Measurements from ENCODE around the gene PALM2AKAP2.

PALM2AKAP2 gene

GRCh38 chr9:109779711-109780452 lies at the start of gene PALM2AKAP2:
Gene PALM2AKAP2 (plus strand): TSS chr9:109780198. CDS start chr9:109780489, 291 bp downstream.
- Histone ChIP-seq H3K27me3 (ENCODE audit: control insufficient read depth in 2 of 2, insufficient read depth in 2 of 2, low read length in 2 of 2) (peaks cover 0 to 6% of the 10 kb centered on the region in 2 donors), H3K4me1 (ENCODE audit: control insufficient read depth in 2 of 2, insufficient read depth in 2 of 2, low read length in 2 of 2) (no peaks in the 10 kb centered on the region), H3K9ac (ENCODE audit: low read depth in 1 of 2, low read length in 2 of 2) (peak within 1 kb of the TSS; percentile 6 to 47), H3K9me3 (ENCODE audit: control insufficient read depth in 2 of 2, low read length in 2 of 2) (no peaks in the 10 kb centered on the region), H3K27ac (ENCODE audit: low read depth in 2 of 2, low read length in 2 of 2) (no peak within 1 kb of the TSS), H3K4me3 (ENCODE audit: low read length in 2 of 2) (peak within 1 kb of the TSS; percentile 58 to 68), H3K36me3 (ENCODE audit: control insufficient read depth in 2 of 2, insufficient read depth in 2 of 2, low read length in 2 of 2) (no peaks in the 10 kb centered on the region)

DNA sequence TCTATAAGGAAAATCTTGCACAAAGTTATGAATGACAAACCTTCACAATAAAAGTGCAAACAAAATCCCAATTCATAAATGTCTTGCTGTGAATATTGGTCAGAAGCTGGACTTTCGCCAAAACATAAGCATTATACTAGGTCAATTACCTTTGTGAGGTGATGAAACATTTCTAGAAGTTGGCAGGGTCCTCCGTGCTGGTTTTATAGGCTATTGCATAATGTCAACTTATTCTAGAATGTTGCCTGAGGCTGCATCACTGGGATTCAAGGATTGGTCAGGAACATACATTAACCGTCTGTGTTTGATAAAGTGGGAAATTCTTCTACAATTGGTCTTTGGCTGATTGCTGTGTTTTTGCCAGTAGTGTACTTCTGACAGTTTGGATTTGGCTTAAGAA lies 49.8 kb upstream of the PALM2AKAP2 start:
- Histone ChIP-seq H3K9me3 (ENCODE audit: control insufficient read depth in 2 of 2, low read length in 2 of 2) (no peaks in the 10 kb centered on the region), H3K27ac (ENCODE audit: low read depth in 2 of 2, low read length in 2 of 2) (no peak overlapping the region), H3K4me1 (ENCODE audit: control insufficient read depth in 2 of 2, insufficient read depth in 2 of 2, low read length in 2 of 2) (peaks cover 0 to 4% of the 10 kb centered on the region in 2 donors), H3K9ac (ENCODE audit: low read depth in 1 of 2, low read length in 2 of 2) (no peak overlapping the region), H3K36me3 (ENCODE audit: control insufficient read depth in 2 of 2, insufficient read depth in 2 of 2, low read length in 2 of 2) (no peaks in the 10 kb centered on the region), H3K4me3 (ENCODE audit: low read length in 2 of 2) (no peak overlapping the region), H3K27me3 (ENCODE audit: control insufficient read depth in 2 of 2, insufficient read depth in 2 of 2, low read length in 2 of 2) (no peaks in the 10 kb centered on the region)

- Histone ChIP-seq H3K36me3 (ENCODE audit: control insufficient read depth in 2 of 2, insufficient read depth in 2 of 2, low read length in 2 of 2) (no peaks in the 10 kb centered on the region), H3K4me1 (ENCODE audit: control insufficient read depth in 2 of 2, insufficient read depth in 2 of 2, low read length in 2 of 2) (peaks cover 0 to 4% of the 10 kb centered on the region in 2 donors), H3K9ac (ENCODE audit: low read depth in 1 of 2, low read length in 2 of 2) (no peak overlapping the region), H3K27me3 (ENCODE audit: control insufficient read depth in 2 of 2, insufficient read depth in 2 of 2, low read length in 2 of 2) (no peaks in the 10 kb centered on the region), H3K4me3 (ENCODE audit: low read length in 2 of 2) (no peak overlapping the region), H3K27ac (ENCODE audit: low read depth in 2 of 2, low read length in 2 of 2) (no peak overlapping the region), H3K9me3 (ENCODE audit: control insufficient read depth in 2 of 2, low read length in 2 of 2) (no peaks in the 10 kb centered on the region)
These were observed 46.3 kb upstream of the PALM2AKAP2 start for GRCh38 chr9:109733690-109734089.

GRCh38 chr9:109734814-109735213 lies 45.2 kb upstream of the PALM2AKAP2 start:
- Histone ChIP-seq H3K9me3 (ENCODE audit: control insufficient read depth in 2 of 2, low read length in 2 of 2) (no peaks in the 10 kb centered on the region), H3K4me3 (ENCODE audit: low read length in 2 of 2) (no peak overlapping the region), H3K4me1 (ENCODE audit: control insufficient read depth in 2 of 2, insufficient read depth in 2 of 2, low read length in 2 of 2) (peaks cover 0 to 3% of the 10 kb centered on the region in 2 donors), H3K27ac (ENCODE audit: low read depth in 2 of 2, low read length in 2 of 2) (no peak overlapping the region), H3K9ac (ENCODE audit: low read depth in 1 of 2, low read length in 2 of 2) (no peak overlapping the region), H3K36me3 (ENCODE audit: control insufficient read depth in 2 of 2, insufficient read depth in 2 of 2, low read length in 2 of 2) (no peaks in the 10 kb centered on the region), H3K27me3 (ENCODE audit: control insufficient read depth in 2 of 2, insufficient read depth in 2 of 2, low read length in 2 of 2) (no peaks in the 10 kb centered on the region)

DNA sequence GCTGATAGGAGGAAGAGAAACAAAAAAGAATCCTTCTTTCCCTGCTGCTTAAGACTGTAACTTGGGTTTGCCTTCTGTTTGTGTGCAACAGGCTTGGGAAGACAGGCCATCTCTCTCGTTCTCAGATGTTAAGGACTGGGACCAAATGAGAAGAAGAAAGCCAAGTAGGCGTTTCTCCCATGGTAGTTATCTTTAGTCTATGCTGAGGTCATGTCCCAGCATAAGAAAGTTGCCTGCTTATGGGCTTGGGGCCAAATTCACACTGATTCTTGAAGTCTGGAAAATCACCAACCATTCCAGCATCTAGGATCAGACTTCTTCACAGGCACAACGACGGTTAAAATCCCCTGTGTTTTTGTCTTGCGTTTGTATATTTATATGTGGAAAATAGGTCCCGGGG lies 44.2 kb upstream of the PALM2AKAP2 start:
- Histone ChIP-seq H3K36me3 (ENCODE audit: control insufficient read depth in 2 of 2, insufficient read depth in 2 of 2, low read length in 2 of 2) (no peaks in the 10 kb centered on the region), H3K27me3 (ENCODE audit: control insufficient read depth in 2 of 2, insufficient read depth in 2 of 2, low read length in 2 of 2) (no peaks in the 10 kb centered on the region), H3K27ac (ENCODE audit: low read depth in 2 of 2, low read length in 2 of 2) (no peak overlapping the region), H3K4me1 (ENCODE audit: control insufficient read depth in 2 of 2, insufficient read depth in 2 of 2, low read length in 2 of 2) (no peaks in the 10 kb centered on the region), H3K9ac (ENCODE audit: low read depth in 1 of 2, low read length in 2 of 2) (no peak overlapping the region), H3K4me3 (ENCODE audit: low read length in 2 of 2) (no peak overlapping the region), H3K9me3 (ENCODE audit: control insufficient read depth in 2 of 2, low read length in 2 of 2) (no peaks in the 10 kb centered on the region)

DNA sequence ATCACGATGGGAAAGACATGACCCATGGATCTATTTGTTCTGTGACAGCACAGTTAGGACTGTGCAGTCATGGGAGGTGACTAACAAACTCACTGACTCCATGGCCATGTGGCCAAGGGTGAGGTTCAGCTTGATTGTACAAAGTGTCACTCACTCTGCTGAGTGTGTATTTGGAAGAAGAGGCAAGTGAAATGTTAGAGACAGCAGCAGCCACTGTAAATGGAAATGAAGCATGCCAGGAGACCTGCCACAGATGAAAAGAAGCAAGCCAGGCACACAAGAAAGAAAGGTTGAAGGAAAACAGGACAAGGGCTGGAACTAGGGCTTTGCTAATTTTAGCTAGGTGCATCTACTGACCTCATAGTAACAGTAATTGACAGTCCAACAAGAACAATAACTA lies 42.7 kb upstream of the PALM2AKAP2 start:
- Histone ChIP-seq H3K9me3 (ENCODE audit: control insufficient read depth in 2 of 2, low read length in 2 of 2) (no peaks in the 10 kb centered on the region), H3K27me3 (ENCODE audit: control insufficient read depth in 2 of 2, insufficient read depth in 2 of 2, low read length in 2 of 2) (no peaks in the 10 kb centered on the region), H3K9ac (ENCODE audit: low read depth in 1 of 2, low read length in 2 of 2) (no peak overlapping the region), H3K27ac (ENCODE audit: low read depth in 2 of 2, low read length in 2 of 2) (no peak overlapping the region), H3K36me3 (ENCODE audit: control insufficient read depth in 2 of 2, insufficient read depth in 2 of 2, low read length in 2 of 2) (no peaks in the 10 kb centered on the region), H3K4me3 (ENCODE audit: low read length in 2 of 2) (no peak overlapping the region), H3K4me1 (ENCODE audit: control insufficient read depth in 2 of 2, insufficient read depth in 2 of 2, low read length in 2 of 2) (no peaks in the 10 kb centered on the region)

DNA sequence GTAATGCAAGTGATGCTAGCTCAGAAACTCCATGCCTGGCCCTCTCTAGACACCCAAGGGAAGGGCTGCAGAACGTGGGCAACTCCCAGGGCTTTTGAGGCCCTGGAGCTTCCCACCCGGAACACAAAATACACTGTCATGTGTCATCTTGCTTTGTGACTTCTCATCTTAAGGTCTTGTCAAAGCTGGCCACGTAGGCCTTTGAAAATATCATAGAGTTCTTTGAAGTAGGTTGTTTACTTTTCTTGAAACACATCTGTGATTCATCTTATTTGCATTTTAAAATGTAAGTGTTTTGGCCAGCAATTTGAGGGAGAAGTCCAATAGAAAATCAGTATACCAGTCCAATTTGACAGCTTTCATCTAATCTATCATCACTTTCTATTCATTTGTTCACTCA lies 40.2 kb upstream of the PALM2AKAP2 start:
- Histone ChIP-seq H3K36me3 (ENCODE audit: control insufficient read depth in 2 of 2, insufficient read depth in 2 of 2, low read length in 2 of 2) (no peaks in the 10 kb centered on the region), H3K27me3 (ENCODE audit: control insufficient read depth in 2 of 2, insufficient read depth in 2 of 2, low read length in 2 of 2) (no peaks in the 10 kb centered on the region), H3K4me1 (ENCODE audit: control insufficient read depth in 2 of 2, insufficient read depth in 2 of 2, low read length in 2 of 2) (no peaks in the 10 kb centered on the region), H3K4me3 (ENCODE audit: low read length in 2 of 2) (no peak overlapping the region), H3K9ac (ENCODE audit: low read depth in 1 of 2, low read length in 2 of 2) (no peak overlapping the region), H3K27ac (ENCODE audit: low read depth in 2 of 2, low read length in 2 of 2) (no peak overlapping the region), H3K9me3 (ENCODE audit: control insufficient read depth in 2 of 2, low read length in 2 of 2) (no peaks in the 10 kb centered on the region)

DNA sequence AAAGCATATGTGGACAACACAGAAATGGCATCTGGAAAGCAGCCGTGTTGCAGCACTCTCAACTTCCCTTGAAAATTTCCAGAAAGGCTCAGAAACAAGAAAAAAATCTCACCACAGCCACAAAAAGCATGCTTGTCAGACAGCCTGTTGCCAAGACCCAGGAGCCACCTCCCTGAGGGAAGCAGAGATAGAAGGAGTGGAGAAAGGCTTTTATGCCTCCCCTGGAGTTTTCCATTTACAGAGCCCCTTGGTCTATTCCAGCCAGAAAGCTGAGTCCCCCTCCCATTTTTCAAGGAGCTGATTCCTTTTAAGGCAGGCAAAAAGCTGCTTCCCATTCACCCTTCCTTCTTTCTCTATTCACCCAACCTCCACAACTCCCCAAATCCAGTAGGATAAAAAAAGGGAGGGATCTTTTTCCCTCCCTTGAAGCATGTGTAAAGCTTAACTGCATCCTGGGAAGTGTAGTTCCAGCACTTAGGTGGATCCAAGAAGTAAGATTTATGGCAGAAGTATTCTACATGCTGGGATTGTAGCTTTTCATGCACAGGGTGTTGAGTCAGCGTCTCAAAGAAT lies 37.1 kb upstream of the PALM2AKAP2 start:
- Histone ChIP-seq H3K27me3 (ENCODE audit: control insufficient read depth in 2 of 2, insufficient read depth in 2 of 2, low read length in 2 of 2) (no peaks in the 10 kb centered on the region), H3K4me3 (ENCODE audit: low read length in 2 of 2) (no peak overlapping the region), H3K4me1 (ENCODE audit: control insufficient read depth in 2 of 2, insufficient read depth in 2 of 2, low read length in 2 of 2) (peaks cover 0 to 9% of the 10 kb centered on the region in 2 donors), H3K9ac (ENCODE audit: low read depth in 1 of 2, low read length in 2 of 2) (no peak overlapping the region), H3K36me3 (ENCODE audit: control insufficient read depth in 2 of 2, insufficient read depth in 2 of 2, low read length in 2 of 2) (no peaks in the 10 kb centered on the region), H3K27ac (ENCODE audit: low read depth in 2 of 2, low read length in 2 of 2) (no peak overlapping the region), H3K9me3 (ENCODE audit: control insufficient read depth in 2 of 2, low read length in 2 of 2) (no peaks in the 10 kb centered on the region)

DNA sequence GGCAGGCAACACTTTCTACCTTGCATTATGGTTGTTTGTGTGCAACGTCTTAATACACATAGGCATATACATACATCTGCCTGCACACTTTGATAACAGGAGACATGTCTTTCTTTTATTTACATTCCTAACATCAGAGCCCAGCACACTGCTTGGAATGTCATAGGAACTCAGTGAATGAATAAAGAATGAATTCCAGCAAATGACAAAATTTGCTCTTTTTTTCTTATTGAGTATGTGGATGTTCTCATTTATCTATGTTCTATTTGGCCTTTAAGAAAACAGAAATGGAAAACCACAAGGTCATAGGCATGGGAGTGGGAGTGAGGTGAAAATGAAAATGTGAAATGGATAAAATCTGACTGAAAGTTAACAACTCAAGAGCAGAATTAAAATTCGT lies 36.3 kb upstream of the PALM2AKAP2 start:
- H3K27me3 ChIP-seq (ENCODE audit: control insufficient read depth in 2 of 2, insufficient read depth in 2 of 2, low read length in 2 of 2), result no peaks in the 10 kb centered on the region
- no peaks in the 10 kb centered on the region for H3K9me3 ChIP-seq (ENCODE audit: control insufficient read depth in 2 of 2, low read length in 2 of 2)
- peaks cover 0 to 9% of the 10 kb centered on the region in 2 donors for H3K4me1 ChIP-seq (ENCODE audit: control insufficient read depth in 2 of 2, insufficient read depth in 2 of 2, low read length in 2 of 2)
- no peak overlapping the region for H3K27ac ChIP-seq (ENCODE audit: low read depth in 2 of 2, low read length in 2 of 2)
- no peak overlapping the region for H3K9ac ChIP-seq (ENCODE audit: low read depth in 1 of 2, low read length in 2 of 2)
- H3K4me3 ChIP-seq (ENCODE audit: low read length in 2 of 2), result no peak overlapping the region
- H3K36me3 ChIP-seq (ENCODE audit: control insufficient read depth in 2 of 2, insufficient read depth in 2 of 2, low read length in 2 of 2), result no peaks in the 10 kb centered on the region

GRCh38 chr9:109745335-109746283 lies 34.4 kb upstream of the PALM2AKAP2 start:
- Histone ChIP-seq H3K27me3 (ENCODE audit: control insufficient read depth in 2 of 2, insufficient read depth in 2 of 2, low read length in 2 of 2) (no peaks in the 10 kb centered on the region), H3K36me3 (ENCODE audit: control insufficient read depth in 2 of 2, insufficient read depth in 2 of 2, low read length in 2 of 2) (no peaks in the 10 kb centered on the region), H3K9me3 (ENCODE audit: control insufficient read depth in 2 of 2, low read length in 2 of 2) (no peaks in the 10 kb centered on the region), H3K4me3 (ENCODE audit: low read length in 2 of 2) (peak overlapping the region in 1 of 2 donors; percentile 4), H3K9ac (ENCODE audit: low read depth in 1 of 2, low read length in 2 of 2) (no peak overlapping the region), H3K4me1 (ENCODE audit: control insufficient read depth in 2 of 2, insufficient read depth in 2 of 2, low read length in 2 of 2) (peaks cover 0 to 9% of the 10 kb centered on the region in 2 donors), H3K27ac (ENCODE audit: low read depth in 2 of 2, low read length in 2 of 2) (peak overlapping the region in 1 of 2 donors; percentile 63)
